SK-N-SH (cell line): ENCODE data around the gene ADPRH.

Source experiments
- CTCF ChIP-seq: fragments of 200-600 bp; sonication (generic); IDR thresholded peaks from 2 replicates; pipeline ENCODE4 v1.6.1; 2017; ENCODE audit warnings: antibody characterized with exemption, mild to moderate bottlenecking, moderate library complexity
- ELF1 ChIP-seq: IDR thresholded peaks from 2 replicates; pipeline ENCODE4 v1.4.0; 2012
- FOXM1 ChIP-seq: IDR thresholded peaks from 2 replicates; pipeline ENCODE4 v1.4.0; 2012; ENCODE audit warnings: low read depth, mild to moderate bottlenecking
- MAX ChIP-seq: IDR thresholded peaks from 2 replicates; pipeline ENCODE4 v1.4.0; 2012; ENCODE audit warnings: low read depth
- MXI1 ChIP-seq: IDR thresholded peaks from 2 replicates; pipeline ENCODE4 v1.6.1; 2012; ENCODE audit warnings: mild to moderate bottlenecking, low read depth, low read length, improper control_type of control experiment
- NFIC ChIP-seq: IDR thresholded peaks from 2 replicates; pipeline ENCODE4 v1.4.0; 2012; ENCODE audit warnings: borderline replicate concordance
- POLR2AphosphoS5 ChIP-seq: IDR thresholded peaks from 2 replicates; pipeline ENCODE4 v1.6.1; 2012; ENCODE audit warnings: low read depth, low read length
- RCOR1 ChIP-seq: fragments of 150-350 bp; IDR thresholded peaks from 2 replicates; pipeline ENCODE4 v1.6.1; 2017; ENCODE audit warnings: antibody characterized with exemption, low read length
- REST ChIP-seq: IDR thresholded peaks from 2 replicates; pipeline ENCODE4 v1.6.1; 2012; ENCODE audit warnings: mild to moderate bottlenecking, low read depth, low read length, moderate library complexity
- USF2 ChIP-seq: fragments of 150-350 bp; IDR thresholded peaks from 2 replicates; pipeline ENCODE4 v1.6.1; 2017; ENCODE audit warnings: antibody characterized with exemption, low read length, low read depth, borderline replicate concordance
- ZBTB33 ChIP-seq: IDR thresholded peaks from 2 replicates; pipeline ENCODE4 v1.4.0; 2012; ENCODE audit warnings: low read depth, borderline replicate concordance

GRCh38 chr3:119613872-119614271 lies 34.6 kb downstream of the ADPRH start:
- TF ChIP-seq ELF1 (no peak), ZBTB33 (no peak), CTCF (no peak), MXI1 (no peak), POLR2AphosphoS5 (no peak), NFIC (no peak), USF2 (no peak), MAX (no peak), RCOR1 (no peak), FOXM1 (no peak), REST (no peak)
